HG02623 (cell line): Measurements from ENCODE around the gene IGSF11.

Experiments
- ATAC-seq: cut with Tn5 transposase; IDR thresholded peaks from one replicate; pipeline ENCODE4 v1.9.1; 2021; ENCODE audit warnings: moderate library complexity; ENCODE audit not compliant: unreplicated experiment

IGSF11 gene

DNA sequence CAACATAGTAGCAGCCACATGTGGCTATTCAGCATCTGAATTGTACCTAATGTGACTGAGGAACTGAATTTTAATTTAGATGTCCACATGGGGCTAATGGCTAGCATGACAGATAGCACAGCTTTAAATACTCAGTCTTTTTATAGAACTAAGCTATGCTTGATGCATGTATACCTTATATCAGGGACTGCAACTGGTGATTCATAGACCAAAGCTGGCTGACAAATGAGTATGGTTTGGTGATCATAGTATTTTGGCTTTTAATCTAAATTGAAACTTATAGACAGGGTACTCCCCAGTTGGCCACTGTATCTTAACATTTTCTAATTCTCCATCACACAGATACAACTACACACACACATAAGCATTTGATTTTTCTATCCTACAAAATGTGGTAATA is 83.6 kb downstream of the IGSF11 start:
- no peak for ATAC-seq

DNA sequence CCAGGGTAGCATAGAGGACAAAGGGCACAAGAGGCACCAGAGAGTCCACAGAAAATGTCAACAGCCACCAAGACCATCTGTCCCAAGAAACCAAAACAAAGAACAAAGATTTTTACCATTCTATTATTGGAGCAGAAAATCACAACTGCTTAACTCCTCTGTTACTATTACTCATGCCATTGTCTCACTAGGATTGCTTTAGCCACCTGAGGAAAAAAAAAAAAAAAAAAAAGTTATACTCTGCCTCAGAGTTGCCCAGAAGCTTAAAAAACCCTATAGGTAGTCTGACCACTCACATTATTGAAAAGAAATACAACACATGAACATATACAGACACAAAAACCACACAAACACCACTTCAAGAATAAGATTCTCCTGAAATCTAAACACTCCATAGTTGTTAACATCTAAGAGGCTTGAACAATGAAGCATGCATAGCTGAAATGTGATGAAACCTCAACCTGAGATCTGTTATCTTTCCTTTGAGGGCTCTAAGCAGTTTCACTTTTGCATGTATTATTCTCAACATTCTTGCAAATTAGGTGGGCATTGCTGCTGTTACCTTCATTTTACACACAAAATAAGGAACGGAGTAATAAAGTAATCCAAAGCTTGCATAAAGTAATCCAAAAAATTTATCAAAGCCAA is 85.4 kb downstream of the IGSF11 start:
- ATAC-seq, result no peak

- no peak for ATAC-seq
Measured at GRCh38 chr3:118948146-118948545, 86.5 kb downstream of the IGSF11 start.

DNA sequence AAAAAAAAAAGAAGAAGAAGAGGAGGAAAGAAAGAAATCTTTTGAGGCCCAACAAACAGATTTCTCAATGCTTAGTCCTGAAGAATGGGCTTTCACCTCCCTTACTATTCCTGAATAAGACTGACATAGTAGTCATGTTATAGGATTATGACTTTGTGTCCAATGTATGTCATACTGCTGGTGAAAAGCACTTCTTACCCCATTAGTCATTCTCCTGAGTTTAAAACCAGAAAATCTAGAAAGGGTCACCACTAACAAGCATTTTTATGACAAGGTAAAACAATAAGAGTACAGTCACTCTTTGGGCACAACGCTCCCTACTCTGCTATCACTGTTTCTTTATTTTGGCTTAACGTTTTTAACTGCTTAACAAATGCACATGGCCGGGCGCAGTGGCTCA is 88.2 kb downstream of the IGSF11 start:
- no peak for ATAC-seq

- no peak for ATAC-seq
Measured at GRCh38 chr3:118945834-118946233, 88.8 kb downstream of the IGSF11 start.

- ATAC-seq, result no peak
Measured at GRCh38 chr3:118943597-118943996, 91.0 kb downstream of the IGSF11 start.

DNA sequence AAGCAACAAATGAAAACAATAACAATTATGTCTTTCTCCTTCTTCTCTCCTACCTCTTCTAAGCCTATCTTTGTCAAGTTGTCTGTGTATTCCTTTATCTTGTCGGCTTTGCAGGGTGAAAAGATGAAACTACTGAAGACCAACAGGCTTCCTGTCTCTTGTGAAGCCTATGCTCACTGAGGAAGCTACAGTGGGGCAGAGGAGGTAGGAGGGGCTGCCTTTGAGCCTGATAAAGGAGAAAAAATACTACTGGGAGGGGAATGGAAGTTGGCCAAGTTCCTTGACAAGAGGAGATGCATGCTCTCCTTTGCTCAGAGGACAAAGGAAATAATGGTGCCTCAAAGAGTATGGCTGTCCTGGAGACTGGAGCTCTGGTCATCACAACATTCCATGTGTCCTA is 92.0 kb downstream of the IGSF11 start:
- no peak for ATAC-seq

DNA sequence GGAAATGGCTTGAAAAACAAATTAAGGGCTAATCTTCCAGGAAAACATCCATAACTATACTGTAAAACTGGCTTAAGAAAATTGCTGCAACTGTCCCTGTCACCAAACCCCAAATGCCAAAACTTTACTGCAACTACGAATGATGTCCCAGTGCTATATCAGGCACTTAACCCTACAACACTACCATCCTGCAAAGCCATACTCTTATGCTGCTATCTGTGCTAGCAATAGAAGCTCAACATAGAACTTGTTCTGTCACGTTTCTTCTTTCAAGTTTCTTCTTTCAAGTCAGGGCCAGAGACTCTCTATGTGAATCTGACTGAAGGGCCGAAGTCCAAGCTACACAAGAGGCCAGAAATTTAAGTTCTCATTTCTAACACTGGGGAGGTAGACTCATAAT is 92.5 kb downstream of the IGSF11 start:
- no peak for ATAC-seq

- no peak for ATAC-seq
Measured at GRCh38 chr3:118941236-118941635, 93.4 kb downstream of the IGSF11 start.

GRCh38 chr3:118938183-118938961 is 96.3 kb downstream of the IGSF11 start:
- ATAC-seq, result no peak

GRCh38 chr3:118936811-118937210 is 97.8 kb downstream of the IGSF11 start:
- no peak for ATAC-seq

- ATAC-seq, result no peak
Measured at GRCh38 chr3:118932822-118933558, 101.7 kb downstream of the IGSF11 start.

DNA sequence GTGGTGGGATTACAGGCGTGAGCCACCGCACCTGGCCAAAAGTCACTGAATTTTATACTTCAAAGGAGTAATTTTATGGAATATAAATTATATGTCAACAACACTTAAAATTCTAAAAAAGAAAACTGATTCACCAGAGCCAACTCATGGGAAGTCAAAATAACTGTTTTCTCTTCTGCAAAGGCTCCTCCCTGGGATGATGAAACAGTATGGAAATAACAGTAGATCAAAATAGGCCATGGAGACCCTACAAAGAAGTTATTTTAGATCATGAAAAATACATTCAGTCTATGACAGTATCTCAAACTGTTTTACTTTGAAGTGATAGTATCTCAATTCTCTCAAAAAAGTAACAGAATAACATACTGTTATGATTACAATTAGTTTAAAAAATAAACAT is 102.7 kb downstream of the IGSF11 start:
- ATAC-seq, result no peak

DNA sequence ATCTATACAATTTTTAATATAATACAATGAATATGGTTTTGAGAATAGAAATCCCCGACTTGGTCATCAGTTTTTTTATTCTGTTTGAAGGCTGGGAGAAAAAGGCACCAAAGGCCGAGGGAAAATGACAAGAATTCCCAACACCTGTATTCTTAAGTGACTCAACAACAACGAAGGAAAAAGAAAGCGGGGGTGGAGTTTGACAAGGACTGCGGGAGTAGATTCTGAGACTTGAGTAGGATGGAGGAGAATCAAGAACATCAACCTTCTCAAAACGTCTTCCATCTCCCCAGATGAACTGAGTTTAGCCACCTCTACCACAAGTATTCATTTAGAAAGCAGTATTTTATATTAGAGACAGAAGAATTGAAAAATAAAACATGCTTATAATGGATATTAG is 107.2 kb downstream of the IGSF11 start:
- no peak for ATAC-seq

GRCh38 chr3:118912188-118912587 is 122.5 kb downstream of the IGSF11 start:
- ATAC-seq, result no peak

DNA sequence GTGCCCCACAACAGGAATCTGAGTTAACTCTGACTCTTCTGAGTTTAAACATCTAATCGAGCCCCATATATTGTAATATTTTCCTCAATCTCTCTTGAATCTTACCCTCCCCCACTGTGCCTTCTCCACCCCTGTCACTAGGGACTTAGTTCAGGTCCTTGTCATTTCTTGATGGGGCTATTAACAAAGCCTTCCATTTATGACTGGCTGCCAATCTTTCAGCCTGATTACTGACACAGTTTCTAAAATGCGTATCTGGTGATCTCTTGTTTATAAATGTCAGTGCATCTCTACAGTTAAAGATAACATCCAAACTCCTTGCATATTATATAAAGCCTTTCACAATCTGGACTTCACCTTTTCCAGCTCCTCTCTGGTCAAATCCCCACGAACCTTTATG is 124.3 kb downstream of the IGSF11 start:
- ATAC-seq, result no peak

DNA sequence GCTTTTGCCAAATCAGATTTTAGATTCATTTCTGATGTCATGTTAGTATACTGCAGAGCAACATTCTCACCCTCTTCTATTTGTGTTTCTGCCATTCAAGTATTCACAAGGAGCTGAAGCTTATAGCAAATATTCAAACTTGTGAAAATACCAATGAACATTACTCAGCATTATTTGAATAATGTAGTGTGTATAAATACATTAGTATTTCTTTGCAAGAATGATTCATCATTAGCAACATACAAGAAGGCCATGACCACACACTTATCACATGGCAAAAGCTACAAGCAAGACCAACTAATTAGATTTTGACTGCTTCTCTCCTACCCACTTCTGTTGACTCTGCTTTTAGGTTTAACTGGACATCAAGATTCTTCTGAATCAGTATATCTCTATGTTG is 124.9 kb downstream of the IGSF11 start:
- ATAC-seq, result no peak

DNA sequence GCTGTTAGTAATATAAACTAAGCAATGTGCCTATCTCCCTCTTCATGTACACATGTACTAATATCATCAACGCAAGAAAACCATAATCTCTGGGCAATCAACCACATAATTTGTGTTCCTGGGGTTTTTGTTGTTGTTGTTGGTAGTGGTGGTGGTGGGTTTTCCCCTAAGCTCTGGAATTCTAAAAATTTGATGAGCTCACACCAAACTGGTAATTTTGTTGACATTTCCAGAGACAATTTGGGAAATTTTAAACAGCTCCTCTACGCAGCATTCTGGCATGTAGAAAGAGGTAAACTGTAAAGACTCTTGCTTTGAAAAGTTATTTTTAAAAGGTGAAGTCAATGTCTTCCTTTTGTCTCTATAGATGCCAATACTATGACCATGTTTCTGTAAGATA is 126.7 kb downstream of the IGSF11 start:
- ATAC-seq, result no peak

- no peak for ATAC-seq
Measured at GRCh38 chr3:118900737-118901525, 133.7 kb downstream of the IGSF11 start.

DNA sequence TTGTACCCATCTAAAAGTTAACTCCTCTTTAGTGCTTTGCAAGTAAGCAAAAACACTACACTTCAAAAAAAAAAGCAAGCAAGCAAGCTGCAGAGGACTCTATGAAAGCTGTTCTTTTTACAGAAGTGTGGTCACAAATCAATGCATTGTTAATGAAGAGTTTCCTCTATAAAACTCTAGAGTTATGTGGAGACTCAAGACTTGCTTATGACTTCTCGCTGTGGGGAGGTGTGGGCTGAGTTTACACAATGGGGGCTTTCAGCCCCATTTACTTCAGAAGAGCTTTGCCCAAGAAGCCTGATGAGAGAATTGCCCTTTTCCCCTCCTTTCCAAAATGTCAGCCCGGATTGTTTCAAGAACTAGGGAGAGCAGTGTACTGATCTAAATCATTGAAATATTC is 144.4 kb downstream of the IGSF11 start:
- ATAC-seq, result no peak

GRCh38 chr3:118889691-118890090 is 145.0 kb downstream of the IGSF11 start:
- no peak for ATAC-seq
